Measurements from ENCODE around the gene RASSF10.

RASSF10 gene

DNA sequence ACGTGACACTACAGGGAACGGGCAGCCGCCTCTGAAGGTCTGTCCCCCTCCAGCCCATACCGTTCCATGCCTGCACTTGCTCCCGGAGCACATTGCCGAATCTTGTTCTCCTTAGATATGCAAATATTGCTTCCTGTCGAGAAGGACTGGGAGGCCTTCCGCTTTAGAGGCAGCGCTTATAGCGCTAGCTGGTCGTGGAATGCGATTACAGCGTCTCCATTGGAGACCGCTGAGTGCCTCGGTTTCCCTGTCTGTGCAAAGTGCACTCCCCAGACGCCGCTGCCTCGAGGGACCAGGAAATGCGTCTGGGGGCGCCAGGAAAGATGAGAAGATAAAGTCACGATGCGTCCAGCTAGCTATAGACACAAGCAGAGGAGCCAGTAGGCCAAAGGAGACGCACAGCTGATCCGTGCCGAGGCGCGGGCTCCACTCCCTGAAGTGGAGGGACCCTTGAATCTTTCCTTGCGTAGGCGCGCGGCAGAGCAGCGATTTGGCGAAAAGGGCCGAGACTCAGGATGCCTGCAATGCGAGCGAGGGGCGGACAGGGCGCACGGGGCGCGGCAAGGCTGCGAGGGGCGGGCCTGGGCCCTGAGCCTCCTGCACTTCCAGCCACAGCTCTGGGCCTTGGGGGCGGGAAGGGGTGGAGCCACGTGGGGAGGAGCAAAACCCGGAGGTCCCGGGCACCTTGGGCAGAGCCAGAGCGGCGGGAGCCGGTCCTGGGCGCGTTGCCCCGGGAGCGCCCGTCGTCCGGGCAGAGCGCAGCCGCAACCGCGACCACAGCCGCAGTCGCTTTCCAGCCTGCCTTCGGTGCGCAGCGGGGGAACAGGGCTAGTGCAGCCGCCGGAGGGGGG, at the start of gene RASSF10:
RASSF10 (plus strand) TSS at position 692 of the 851 bp plus-strand sequence. CDS start 261 bp downstream, outside the sequence.
- no peak within 1 kb of the TSS for H3K4me3 ChIP-seq (replicated peaks; ENCODE audit: low read depth, low read length)
- DNase-seq (ENCODE audit: low read depth): peak; percentile 6
- TF ChIP-seq, protein P1, sequence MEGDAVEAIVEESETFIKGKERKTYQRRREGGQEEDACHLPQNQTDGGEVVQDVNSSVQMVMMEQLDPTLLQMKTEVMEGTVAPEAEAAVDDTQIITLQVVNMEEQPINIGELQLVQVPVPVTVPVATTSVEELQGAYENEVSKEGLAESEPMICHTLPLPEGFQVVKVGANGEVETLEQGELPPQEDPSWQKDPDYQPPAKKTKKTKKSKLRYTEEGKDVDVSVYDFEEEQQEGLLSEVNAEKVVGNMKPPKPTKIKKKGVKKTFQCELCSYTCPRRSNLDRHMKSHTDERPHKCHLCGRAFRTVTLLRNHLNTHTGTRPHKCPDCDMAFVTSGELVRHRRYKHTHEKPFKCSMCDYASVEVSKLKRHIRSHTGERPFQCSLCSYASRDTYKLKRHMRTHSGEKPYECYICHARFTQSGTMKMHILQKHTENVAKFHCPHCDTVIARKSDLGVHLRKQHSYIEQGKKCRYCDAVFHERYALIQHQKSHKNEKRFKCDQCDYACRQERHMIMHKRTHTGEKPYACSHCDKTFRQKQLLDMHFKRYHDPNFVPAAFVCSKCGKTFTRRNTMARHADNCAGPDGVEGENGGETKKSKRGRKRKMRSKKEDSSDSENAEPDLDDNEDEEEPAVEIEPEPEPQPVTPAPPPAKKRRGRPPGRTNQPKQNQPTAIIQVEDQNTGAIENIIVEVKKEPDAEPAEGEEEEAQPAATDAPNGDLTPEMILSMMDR (IDR thresholded peaks at IDR 0.05; ENCODE audit: low read length, missing control alignments): no peak

DNA sequence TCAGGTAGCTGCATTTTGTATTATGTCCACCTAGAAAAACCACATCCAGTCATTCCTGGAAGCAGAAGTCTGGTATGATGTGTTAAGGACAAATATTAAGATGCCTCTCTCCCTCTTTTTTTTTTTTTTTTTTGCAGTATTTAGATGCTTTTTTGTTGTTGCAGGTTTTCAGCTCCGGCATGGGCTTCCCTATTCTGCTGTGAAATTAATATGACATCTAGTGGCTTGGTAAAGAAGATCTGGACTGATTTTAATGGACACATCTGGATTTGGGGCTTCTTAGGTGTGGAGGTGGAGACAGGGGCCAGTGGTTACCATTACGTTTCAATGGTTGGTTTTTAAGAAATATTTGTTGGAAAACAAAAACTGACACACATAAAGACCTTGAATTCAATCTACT, 47.5 kb upstream of the RASSF10 start:
- TF ChIP-seq, protein P1 (IDR thresholded peaks at IDR 0.05; ENCODE audit: low read length, missing control alignments): peak; percentile 23
- no peak overlapping the region for H3K4me3 ChIP-seq (replicated peaks; ENCODE audit: low read depth, low read length)
- peak; percentile 46 for DNase-seq (ENCODE audit: low read depth)

DNA sequence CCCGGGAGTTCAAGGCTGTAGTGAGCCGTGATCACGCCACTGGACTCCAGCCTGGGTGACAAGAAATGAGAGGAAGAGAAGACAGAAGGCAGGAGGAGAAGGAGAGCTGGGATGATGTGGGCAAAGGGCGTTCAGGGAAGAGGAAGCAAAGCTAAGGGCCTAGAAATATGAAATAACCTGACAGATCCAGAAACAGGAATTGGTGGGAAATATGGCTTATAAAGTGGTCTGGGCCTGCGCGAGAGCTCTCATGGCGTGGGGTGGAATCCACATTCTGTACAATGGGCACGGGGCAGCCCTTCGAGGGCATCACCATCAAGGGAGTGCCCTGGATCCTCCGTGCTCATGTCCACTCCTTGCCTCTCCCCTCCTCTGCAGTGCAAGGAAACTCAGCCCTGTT, 46.8 kb upstream of the RASSF10 start:
- TF ChIP-seq, protein P1 (IDR thresholded peaks at IDR 0.05; ENCODE audit: low read length, missing control alignments): no peak
- no peak overlapping the region for H3K4me3 ChIP-seq (replicated peaks; ENCODE audit: low read depth, low read length)
- DNase-seq (ENCODE audit: low read depth): no peak

DNA sequence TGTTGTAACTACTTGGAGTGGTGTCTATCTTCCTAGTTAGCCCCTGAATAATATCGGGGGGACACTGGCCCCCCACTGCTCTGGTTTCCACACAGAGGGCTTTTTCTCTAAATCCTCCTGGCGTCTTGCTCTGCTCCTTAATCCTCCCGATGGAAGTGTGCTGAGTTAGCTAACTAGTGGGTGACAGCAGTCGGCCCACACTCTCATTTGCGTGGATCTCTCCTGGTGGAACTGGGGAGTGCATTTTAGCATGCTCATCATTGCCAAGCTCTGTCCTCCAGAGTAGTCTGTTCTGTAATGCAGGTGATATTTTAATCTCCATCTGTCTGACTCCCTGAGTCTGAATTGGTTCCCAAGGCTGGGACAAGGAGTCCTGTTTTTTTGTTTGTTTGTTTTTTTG, 46.1 kb upstream of the RASSF10 start:
- no peak for DNase-seq (ENCODE audit: low read depth)
- no peak overlapping the region for H3K4me3 ChIP-seq (replicated peaks; ENCODE audit: low read depth, low read length)
- TF ChIP-seq, protein P1 (IDR thresholded peaks at IDR 0.05; ENCODE audit: low read length, missing control alignments): no peak

DNA sequence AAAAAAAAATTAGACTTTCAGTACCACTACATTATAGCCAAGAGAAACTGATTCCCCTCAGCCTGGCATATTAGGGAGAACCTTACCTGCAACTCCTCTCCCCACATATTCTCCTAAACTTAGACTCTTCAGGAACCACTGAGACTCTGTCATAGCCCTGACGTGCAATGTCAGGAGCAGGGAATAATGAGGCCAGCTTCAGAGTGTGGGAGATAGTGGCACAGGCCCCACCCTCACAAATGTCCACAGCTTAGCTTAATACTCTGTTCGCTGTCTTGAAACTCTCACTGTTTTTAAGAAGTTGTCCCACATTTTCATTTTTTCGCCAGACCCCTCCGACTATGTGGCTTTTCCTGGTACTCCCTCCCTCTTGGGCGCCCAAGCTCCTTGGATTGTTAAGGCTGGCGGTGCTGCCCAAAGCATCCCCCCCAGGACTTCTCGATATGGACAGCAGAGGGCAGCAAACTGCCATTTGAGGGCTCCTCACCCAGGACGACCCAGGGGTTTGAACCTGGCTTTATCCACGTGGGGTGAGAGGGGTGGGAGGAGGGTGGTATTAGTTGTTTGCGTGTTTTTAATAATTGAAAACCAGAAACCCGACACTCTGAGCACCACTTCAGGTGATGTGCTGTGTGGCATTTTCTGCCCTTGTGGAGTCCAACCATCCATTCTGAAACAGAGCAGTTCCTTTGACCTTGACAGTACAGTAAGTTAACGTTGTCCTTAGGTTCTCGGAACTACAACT, 45.2 kb upstream of the RASSF10 start:
- DNase-seq (ENCODE audit: low read depth): peak; percentile 67
- TF ChIP-seq, protein P1 (IDR thresholded peaks at IDR 0.05; ENCODE audit: low read length, missing control alignments): peak; percentile 87
- no peak overlapping the region for H3K4me3 ChIP-seq (replicated peaks; ENCODE audit: low read depth, low read length)

DNA sequence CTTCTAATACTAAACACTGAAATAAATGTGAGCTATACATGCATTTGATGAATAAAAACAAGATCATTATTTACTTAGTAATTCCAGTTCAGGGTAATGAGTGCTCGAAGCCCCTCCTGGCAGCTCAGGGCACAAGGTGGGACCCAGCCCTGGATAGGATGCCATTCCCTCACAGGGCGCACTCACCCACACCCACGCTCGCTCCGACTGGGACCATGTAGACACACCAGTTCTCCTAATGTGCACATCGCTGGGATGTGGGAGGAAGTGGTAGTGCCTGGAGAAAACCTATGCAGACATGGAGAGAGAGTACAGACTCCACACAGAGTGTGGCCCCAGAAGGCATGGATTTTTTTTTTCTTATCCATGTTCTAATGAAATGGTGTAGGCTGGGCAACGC, 44.5 kb upstream of the RASSF10 start:
- TF ChIP-seq, protein P1 (IDR thresholded peaks at IDR 0.05; ENCODE audit: low read length, missing control alignments): no peak
- no peak for DNase-seq (ENCODE audit: low read depth)
- H3K4me3 ChIP-seq (replicated peaks; ENCODE audit: low read depth, low read length): no peak overlapping the region

Data from fibroblast of pulmonary artery (primary cell).